HL-60 (cell line): ENCODE results near the gene RPRD1B.

Experiments
- GABPA ChIP-seq: IDR thresholded peaks from 2 replicates; pipeline ENCODE4 v1.6.1; 2012; ENCODE audit warnings: low read depth
- POLR2AphosphoS5 ChIP-seq: IDR thresholded peaks from 2 replicates; pipeline ENCODE4 v1.6.1; 2012; ENCODE audit warnings: low read depth
- SPI1 ChIP-seq: IDR thresholded peaks from 2 replicates; pipeline ENCODE4 v1.6.1; 2012; ENCODE audit warnings: low read depth, mild to moderate bottlenecking, borderline replicate concordance
- TF ChIP-seq, protein P1 (sequence below): IDR thresholded peaks from one replicate; pipeline ENCODE4 v1.5.1; 2011; ENCODE audit warnings: low read length, control low read depth, inconsistent platforms; ENCODE audit not compliant: insufficient read depth
- TF ChIP-seq, protein P2 (sequence below): IDR thresholded peaks from 2 replicates; pipeline ENCODE4 v1.6.1; 2012; ENCODE audit warnings: low read depth; ENCODE audit not compliant: insufficient replicate concordance

DNA sequence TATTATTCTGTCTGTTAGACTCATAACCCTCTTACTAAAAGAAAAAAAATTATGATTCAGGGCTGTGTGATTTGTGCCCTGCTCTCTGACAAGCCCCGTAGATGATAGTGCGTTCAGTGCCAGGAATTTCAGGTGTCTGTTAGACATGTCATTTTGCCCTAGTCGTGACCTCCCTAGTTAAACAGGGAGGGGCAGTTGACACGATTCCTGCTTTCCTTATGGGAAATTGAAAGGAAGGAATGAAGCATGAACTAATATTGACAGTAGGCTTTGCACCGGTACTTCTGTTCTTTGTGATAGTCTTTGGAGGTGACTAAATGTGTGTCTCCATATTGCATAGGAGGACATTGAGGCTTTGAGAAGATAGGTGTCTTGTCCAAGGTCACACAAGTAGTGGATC, 26.3 kb downstream of the RPRD1B start:
- TF ChIP-seq, protein P1, sequence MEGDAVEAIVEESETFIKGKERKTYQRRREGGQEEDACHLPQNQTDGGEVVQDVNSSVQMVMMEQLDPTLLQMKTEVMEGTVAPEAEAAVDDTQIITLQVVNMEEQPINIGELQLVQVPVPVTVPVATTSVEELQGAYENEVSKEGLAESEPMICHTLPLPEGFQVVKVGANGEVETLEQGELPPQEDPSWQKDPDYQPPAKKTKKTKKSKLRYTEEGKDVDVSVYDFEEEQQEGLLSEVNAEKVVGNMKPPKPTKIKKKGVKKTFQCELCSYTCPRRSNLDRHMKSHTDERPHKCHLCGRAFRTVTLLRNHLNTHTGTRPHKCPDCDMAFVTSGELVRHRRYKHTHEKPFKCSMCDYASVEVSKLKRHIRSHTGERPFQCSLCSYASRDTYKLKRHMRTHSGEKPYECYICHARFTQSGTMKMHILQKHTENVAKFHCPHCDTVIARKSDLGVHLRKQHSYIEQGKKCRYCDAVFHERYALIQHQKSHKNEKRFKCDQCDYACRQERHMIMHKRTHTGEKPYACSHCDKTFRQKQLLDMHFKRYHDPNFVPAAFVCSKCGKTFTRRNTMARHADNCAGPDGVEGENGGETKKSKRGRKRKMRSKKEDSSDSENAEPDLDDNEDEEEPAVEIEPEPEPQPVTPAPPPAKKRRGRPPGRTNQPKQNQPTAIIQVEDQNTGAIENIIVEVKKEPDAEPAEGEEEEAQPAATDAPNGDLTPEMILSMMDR, result no peak
- TF ChIP-seq, protein P2, sequence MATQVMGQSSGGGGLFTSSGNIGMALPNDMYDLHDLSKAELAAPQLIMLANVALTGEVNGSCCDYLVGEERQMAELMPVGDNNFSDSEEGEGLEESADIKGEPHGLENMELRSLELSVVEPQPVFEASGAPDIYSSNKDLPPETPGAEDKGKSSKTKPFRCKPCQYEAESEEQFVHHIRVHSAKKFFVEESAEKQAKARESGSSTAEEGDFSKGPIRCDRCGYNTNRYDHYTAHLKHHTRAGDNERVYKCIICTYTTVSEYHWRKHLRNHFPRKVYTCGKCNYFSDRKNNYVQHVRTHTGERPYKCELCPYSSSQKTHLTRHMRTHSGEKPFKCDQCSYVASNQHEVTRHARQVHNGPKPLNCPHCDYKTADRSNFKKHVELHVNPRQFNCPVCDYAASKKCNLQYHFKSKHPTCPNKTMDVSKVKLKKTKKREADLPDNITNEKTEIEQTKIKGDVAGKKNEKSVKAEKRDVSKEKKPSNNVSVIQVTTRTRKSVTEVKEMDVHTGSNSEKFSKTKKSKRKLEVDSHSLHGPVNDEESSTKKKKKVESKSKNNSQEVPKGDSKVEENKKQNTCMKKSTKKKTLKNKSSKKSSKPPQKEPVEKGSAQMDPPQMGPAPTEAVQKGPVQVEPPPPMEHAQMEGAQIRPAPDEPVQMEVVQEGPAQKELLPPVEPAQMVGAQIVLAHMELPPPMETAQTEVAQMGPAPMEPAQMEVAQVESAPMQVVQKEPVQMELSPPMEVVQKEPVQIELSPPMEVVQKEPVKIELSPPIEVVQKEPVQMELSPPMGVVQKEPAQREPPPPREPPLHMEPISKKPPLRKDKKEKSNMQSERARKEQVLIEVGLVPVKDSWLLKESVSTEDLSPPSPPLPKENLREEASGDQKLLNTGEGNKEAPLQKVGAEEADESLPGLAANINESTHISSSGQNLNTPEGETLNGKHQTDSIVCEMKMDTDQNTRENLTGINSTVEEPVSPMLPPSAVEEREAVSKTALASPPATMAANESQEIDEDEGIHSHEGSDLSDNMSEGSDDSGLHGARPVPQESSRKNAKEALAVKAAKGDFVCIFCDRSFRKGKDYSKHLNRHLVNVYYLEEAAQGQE, result no peak
- TF ChIP-seq POLR2AphosphoS5, result no peak
- TF ChIP-seq GABPA, result no peak
- no peak for TF ChIP-seq SPI1
